Measurements from ENCODE around the gene AOPEP.

Gene AOPEP

GRCh38 chr9:94851467-94851866 lies 125.0 kb downstream of the AOPEP start:
- no peak for DNase-seq

- no peak for DNase-seq
Measured at GRCh38 chr9:94851892-94852291, 125.4 kb downstream of the AOPEP start.

GRCh38 chr9:94852373-94852772 lies 125.9 kb downstream of the AOPEP start:
- DNase-seq, result no peak

GRCh38 chr9:94853887-94854286 lies 127.4 kb downstream of the AOPEP start:
- DNase-seq, result no peak

- no peak for DNase-seq
Measured at GRCh38 chr9:94855903-94856302, 129.4 kb downstream of the AOPEP start.

- DNase-seq, result no peak
Measured at GRCh38 chr9:94857791-94858190, 131.3 kb downstream of the AOPEP start.

GRCh38 chr9:94859226-94859625 lies 132.7 kb downstream of the AOPEP start:
- no peak for DNase-seq

- DNase-seq, result no peak
Measured at GRCh38 chr9:94859891-94860290, 133.4 kb downstream of the AOPEP start.

- DNase-seq, result no peak
Measured at GRCh38 chr9:94860678-94861588, 134.4 kb downstream of the AOPEP start.

GRCh38 chr9:94861589-94862272 lies 135.2 kb downstream of the AOPEP start:
- no peak for DNase-seq

GRCh38 chr9:94864196-94864595 lies 137.7 kb downstream of the AOPEP start:
- DNase-seq, result no peak

GRCh38 chr9:94864862-94865509 lies 138.5 kb downstream of the AOPEP start:
- no peak for DNase-seq

- no peak for DNase-seq
Measured at GRCh38 chr9:94865582-94866452, 139.3 kb downstream of the AOPEP start.

- DNase-seq, result no peak
Measured at GRCh38 chr9:94866770-94867169, 140.3 kb downstream of the AOPEP start.

- DNase-seq, result no peak
Measured at GRCh38 chr9:94867281-94867841, 140.9 kb downstream of the AOPEP start.

- no peak for DNase-seq
Measured at GRCh38 chr9:94867842-94868312, 141.4 kb downstream of the AOPEP start.

- no peak for DNase-seq
Measured at GRCh38 chr9:94868464-94868863, 142.0 kb downstream of the AOPEP start.

GRCh38 chr9:94869415-94869843 lies 142.9 kb downstream of the AOPEP start:
- no peak for DNase-seq

GRCh38 chr9:94870465-94870792 lies 143.9 kb downstream of the AOPEP start:
- no peak for DNase-seq

GRCh38 chr9:94870793-94871558 lies 144.5 kb downstream of the AOPEP start:
- DNase-seq, result no peak

GRCh38 chr9:94872083-94872833 lies 145.8 kb downstream of the AOPEP start:
- no peak for DNase-seq
